Fibroblast of skin of back (primary cell): ENCODE results near the gene NFASC.

Experiments used
- DNase-seq: peaks from one replicate; pipeline ENCODE4 v3.0.0-alpha.2; 2013

Gene NFASC

DNA sequence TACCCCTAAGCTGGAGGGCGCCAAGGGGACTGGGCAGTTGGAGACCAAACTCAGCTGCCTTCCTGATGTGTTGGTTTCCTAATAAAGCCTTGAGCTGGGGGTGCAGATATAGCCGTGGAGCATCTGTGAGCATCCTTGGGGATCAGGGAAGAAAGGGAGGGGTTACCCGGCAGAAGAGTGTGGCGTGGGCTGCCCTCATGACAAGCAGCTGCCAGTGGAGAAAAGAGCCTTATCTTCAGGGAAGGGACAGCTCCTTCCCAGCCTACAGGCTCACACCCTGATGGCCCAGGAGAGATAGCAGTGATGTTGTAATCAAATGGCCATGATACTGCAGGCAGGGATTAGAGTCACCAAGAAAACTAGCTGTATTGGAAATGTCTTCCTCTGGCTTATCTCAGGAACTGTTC, 10.8 kb upstream of the NFASC start:
- DNase-seq = no peak

DNA sequence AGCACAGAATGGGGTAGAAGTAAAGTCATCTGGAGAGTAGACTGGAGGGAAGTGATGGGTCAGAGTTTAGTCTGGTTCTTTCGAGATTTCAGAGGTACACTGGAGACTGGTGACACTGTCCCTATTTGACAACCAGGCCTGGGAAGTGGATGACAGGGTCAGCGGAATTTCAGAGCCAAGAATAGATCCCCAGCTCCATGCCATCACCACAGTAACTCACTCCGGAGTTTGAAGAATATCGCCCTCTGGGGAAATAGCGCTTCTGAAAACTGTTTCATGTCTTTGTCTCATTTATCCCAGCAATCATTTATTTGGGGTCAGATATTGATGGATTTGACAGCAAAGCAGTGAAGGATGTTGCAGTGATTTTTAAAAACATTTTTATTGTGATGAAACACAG, 7.6 kb upstream of the NFASC start:
- DNase-seq = no peak

DNA sequence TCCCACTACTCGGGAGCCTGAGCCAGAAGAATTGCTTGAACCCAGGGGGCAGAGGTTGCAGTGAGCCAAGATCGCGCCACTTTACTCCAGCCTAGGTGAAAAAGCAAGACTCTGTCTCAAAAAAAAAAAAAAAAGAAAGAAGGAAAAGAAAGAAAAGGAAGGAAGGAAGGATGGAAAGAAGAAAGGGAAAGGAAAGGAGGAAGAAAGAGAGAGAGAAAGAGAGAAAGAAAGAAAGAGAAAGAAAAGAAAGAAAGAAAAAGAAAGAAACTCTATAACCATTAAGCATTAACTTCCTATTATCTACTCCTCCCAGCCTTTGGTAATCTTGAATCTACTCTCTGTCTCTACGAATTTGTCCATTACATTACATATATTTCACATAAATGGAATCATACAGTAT, 6.9 kb upstream of the NFASC start:
- DNase-seq = no peak

DNA sequence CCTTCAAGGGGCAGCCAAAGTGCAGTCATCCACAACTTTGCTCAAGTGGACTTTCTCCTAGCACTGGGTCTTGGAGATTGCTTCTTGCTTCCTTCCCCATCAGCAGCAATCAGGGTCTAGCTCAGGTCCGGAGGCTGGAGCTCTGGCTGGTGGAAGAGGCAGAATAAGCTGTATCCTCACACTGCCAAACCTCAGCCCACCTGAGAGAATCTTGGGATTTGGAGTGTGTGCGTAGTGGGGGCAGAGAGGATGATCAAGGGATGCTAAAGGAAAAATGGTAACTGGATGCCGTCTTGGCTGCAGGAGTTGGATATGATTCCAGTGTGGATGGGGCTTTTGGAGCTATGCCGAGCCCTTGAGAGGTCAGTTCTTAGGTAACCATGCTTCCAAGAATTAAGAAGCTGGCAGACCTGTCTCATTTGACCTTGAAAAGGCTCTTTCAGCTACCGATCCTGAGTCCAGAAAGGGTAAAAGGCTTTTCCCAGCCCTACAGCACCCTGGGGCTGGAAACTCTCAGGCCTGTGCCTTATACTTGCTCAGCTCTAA, 4.5 kb upstream of the NFASC start:
- no peak for DNase-seq

DNA sequence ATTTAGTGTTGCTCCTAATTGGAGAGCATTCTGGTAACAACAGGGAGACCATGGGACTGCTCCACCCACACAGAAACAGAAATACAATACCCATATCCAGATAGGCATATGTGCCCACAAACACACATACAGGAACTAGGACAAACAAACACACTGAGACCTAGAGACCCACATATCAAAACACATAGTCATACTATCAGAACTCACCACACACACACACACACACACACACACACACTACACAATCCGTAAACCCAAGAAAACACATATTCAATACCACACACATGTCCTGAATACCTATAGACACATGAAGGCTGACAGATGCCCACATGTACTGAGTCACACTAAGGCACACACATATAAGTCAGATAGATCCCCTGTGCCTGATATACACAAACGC, 3.5 kb upstream of the NFASC start:
- no peak for DNase-seq

DNA sequence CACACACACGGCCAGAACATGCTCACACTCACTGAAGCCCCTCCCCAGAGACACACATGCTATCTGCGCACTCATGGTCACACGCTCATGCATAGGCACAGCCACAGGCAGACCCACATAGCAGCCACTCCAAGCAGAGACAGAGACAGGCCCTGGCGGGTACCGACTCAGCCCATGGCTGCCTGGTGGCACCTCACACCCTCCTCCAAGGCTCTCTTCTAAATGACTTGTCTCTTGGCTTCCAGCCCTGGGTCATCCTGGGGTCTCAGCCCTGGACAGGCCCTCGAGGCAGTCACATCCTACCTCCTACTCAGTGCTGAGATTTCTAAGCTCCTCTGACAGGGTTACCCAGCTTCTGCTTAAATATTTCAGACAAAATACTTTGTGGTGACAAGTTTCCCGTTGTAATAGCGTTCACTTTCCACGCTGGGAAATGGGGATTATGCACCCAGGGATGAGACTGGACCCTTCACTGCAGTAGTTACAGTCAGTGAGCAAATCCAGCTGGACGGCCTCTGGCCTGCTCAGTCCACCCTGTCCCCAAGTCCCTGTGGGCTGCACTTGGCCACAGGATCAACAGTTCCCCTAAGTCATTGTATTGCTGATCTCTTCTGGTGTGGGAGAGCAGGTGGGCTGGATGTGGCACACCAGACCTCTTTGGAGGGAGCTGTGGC, 2.9 kb upstream of the NFASC start:
- no peak for DNase-seq

DNA sequence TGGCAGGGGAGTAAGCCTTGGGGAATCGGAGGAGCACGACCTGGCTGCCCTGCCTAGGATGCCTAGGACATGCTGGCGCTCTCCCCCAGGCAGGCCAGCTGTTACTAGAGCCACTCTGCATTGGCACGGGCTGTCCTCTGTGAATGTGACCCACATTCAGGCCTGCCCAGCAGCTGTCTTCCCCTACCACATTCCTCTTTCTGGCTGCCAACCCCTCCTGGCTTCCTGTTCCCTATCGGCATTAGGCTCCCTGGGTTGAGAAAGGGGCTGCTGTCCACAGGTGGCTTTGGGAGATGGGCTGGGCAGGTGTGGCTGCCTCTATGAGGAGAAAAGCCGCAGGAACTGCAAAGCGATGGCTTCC, 2.3 kb upstream of the NFASC start:
- no peak for DNase-seq

DNA sequence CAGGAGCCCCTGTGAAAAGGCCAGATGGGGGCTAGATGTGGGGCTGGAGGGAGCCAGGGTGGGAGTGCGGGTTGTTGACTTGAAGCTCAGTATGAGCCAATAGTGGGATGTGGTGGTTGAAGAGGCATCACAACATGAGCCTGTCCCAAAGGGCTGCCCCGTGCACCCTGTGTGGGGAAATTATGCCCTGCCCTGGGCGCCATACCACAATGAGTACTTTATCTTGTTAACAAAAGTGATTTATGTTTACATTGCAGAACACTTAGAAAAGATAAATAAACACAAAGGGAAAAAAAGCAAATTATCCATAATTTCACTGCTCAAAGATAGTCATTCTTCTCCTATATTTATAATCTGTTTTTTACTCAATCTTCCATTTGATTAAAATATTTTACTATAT, 1.6 kb upstream of the NFASC start:
- no peak for DNase-seq

DNA sequence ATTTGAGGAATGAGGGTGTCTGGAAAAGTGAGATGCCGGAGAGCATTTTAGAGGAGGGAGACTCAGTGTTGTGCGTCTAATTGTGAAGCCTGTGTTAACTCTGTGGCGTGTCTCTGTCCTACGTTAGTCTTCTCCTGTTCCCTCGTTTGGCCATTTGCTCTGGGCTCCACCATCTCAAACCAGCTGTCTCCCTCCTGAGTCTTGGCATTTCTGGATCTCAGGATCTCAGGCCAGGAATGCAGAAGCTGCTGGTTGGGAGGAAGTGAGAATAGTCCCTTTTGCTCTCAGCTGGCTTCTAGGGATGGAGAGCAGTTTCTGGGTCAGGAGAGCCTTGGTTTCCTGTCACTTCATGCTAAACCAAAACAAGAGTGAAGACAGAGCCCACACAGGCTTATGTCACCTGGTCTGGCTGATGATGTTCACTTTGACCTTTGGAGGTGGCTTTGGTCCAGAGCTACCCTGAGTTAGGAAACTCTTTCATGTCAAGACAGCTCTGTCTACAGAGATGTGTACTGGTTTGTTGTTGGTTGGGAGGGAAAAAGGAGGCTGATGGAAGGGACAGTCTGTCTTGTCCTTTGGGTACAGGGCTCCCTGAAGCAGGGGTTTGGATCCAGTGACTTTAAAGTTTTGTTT, 859 bp downstream of the NFASC start:
- DNase-seq = no peak

DNA sequence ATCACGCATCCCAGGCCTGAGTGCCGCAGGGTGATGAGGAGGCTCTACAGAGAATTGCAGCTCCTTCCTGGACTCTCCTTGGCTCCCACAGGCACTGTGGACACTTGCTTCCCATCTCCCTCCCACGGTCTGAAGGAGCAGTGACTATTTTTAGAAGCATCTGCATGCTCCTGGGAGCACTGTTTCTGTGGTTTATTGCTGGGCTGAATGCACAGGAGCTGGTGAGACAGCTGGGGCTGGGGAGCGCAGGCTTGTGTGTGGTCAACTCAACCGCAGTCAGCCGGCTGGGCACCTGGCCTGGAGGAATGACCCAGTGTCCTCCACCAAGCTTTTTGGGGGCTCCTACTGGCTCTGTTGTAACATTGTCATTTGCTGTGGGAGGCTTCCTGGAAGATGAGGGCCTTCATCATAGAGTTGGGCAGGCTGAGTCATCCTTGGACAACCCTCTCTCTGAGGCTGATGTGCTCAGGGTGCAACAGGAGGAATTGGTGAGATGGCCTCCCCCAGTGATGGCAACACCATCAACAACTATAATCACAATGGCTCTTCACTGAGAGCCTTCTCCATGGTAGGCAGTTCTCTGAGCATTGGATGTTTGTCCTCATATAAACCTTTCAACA, 1.7 kb downstream of the NFASC start:
- DNase-seq = no peak

DNA sequence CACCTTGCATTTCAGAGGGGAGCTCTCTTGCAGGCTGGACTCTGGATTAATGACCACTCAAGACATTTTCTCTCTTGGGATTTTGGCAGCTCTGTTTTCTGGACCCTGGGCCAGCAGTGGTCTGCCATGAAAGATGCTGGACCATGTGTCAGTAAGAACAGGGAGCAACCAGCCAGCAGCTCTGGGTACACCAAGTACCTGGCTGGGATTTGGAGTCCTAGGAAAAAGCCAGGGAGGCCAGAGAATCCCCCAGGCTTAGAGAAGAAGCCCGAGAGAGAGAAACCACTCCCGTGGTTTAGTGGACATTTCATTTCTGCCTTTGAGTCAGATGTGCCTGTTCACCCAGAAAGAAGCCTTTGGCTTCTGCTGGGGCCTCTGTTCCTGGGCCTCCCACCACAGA, 2.5 kb downstream of the NFASC start:
- DNase-seq = no peak

DNA sequence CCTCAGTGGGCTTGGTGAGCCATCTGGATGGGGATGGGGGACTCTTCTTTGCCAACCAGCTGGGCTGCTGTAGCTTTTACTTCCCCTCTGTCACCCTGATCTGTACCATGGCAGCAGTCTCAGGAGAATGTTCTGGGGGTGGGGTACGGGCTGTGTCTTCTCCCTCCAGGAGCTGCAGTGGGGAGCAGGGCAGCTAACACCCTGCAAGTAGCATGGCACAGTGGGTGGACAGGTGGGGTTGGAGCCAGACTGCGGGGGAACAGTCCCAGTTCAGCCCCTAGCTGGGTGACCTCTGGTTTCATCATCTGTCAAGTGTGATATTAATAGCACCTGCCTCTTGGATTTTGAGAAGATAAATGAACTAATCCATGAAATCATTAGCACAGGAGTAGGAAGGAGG, 3.1 kb downstream of the NFASC start:
- DNase-seq = no peak

DNA sequence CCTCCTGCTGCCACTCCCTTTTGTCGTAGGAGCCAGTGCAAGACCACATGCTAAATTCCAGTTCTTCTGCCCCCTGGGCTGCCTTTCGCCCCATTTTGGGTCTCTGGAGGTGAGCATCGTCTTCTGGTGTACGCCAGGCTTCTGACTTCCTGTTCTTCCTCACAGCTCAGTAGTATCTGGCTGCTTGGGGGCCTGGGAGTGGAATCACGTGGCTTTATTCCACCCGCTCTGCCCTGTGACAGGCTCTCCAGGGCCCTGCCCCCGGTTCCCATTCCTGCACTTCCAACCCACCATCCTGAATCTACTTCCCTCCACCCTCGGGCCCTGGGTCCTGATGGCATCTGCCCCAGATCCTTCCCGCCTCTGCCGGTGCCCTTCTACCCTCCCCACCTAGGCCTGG, 3.6 kb downstream of the NFASC start:
- no peak for DNase-seq

DNA sequence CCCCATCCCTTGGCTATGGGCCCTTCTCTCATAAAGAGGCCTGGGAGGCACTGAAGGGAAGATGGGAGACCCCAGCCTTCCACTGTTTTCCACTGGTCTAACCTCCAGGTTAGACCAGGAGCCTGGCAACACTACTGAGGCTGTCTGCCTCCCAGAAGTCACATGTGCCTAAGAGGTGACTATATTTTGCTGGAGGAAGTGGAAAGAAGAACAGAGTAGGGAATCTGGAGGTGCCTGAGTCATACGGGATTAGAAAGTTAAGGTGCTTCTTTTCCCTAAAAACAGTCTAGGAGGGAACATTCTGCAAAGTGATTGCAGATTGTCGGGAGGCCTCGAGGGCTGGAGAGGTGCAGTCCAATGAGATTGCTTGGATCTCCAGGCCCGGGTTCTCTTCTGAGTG, 4.6 kb downstream of the NFASC start:
- DNase-seq = no peak

DNA sequence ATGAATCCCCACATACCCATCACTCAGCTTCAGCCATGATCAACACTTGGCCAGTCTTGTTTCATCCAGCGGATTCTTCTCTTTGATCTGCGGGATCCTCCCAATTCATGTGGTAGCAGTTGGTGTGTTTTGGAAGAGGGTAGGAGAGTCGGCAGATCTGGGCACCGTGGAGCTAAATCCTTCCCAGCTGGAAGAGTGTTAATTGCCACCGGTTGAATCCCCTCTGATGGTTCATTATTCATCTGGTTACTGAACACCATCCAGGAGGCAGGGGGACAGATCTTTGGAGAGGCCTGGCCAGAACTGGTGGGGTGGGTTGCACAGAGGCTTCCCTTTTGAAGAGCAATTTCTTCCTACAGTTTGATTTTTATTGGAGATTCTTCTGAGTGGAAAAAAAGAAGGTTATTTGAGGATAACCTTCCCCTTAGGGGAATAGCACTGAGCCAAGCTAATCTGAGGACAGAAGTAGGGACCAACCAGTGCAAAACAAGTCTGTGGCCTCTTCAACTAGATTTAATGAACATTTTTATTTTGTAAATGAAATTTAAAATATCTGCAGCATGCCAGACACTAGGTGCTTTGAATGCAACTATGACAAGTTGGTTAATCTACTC, 8.1 kb downstream of the NFASC start:
- DNase-seq = no peak

DNA sequence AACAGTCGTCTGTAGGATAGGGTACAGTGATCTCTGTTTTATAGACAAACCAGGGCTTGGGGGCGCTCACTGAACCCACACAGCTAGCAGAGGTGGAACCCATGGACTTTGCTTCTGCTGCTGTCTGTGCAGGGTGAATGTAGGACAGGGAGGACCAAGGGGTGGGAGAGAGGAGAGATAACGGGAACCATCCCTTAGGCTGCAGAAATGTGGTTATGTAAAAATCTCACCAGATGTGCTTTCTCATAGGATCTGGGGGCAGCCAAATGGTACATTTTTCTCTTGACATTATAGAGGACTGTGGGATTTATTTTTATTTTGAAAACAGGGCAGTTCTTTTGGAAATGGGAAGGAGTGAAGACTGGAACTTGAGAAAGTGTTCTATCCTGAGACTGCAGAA, 8.7 kb downstream of the NFASC start:
- DNase-seq = no peak

DNA sequence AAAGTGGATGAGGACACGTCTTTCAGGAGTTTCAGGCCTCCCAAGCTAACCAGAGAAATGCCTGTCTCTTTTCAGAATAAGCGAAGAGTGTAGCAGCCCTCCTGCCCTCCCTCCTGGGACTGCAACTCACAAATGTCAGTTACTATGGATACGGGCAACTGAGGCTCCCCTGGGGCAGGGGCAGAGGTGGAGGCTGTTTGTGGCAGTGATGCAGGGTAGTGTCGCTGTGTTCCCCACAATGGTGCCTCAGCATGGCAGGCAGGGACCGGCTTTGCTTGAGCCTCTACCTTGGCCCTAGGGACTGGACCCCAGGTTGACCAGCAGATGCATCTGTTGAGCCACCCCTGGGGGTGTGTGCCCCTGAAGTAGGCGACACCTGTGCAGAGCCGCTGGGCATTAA, 10.2 kb downstream of the NFASC start:
- no peak for DNase-seq

DNA sequence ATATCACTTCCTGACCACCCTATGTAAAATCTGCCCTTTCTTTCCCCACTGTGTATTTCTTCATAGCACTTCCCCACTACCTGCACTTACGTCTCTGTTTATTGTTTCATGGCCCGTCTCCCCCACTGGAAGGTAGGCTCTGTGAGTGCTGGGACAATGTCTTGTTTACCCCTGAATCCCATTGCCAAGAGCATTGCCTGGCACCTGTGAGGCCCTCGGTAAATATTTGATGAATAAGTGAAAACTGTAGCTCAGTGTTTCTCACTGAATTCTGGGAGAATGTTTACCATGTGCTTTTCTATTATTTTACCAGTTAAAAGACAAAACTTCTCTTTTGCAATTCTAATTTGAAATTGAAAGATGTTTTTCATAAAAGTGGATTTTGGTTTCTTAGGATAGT, 11.8 kb downstream of the NFASC start:
- DNase-seq = no peak

DNA sequence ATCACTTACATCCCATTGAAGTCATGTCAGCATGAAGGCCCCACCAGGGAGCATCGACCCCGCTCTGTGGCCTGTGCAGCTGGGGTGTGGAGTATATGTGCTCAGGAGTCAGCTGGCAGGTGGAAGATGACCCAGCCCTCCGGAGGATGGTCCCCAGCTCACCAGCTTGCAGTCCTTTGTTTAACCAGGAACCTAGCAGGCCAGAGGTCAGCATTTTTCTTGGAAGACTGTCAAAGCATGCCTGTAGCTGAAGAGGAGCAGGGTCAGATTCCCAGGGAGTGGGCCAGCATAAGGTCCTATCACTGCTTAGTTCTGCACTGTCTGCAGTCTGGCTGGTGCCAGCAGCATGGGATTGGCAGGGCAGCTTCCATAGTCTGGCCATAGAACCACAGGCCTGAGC, 12.7 kb downstream of the NFASC start:
- no peak for DNase-seq

DNA sequence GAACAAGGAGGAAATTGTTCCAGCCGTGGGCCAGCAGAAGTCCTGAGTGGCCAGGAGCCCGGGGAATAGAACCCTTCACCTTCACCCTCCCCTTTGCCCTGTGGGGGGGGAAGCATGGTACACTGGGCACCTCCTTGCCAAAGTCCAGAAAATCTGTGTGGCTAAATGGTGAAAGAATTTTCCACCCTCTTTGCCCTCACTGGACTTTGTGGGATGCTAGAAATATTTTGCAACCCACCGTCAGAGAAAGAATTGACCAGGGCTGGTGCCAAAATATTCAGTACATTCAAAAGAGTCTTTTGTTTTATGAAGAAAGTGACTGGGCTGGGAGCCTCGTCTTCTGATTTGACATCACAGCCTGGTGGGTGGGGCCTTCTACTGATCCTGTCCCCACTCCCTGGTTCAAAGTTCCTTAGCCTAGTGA, 14.6 kb downstream of the NFASC start:
- no peak for DNase-seq

DNA sequence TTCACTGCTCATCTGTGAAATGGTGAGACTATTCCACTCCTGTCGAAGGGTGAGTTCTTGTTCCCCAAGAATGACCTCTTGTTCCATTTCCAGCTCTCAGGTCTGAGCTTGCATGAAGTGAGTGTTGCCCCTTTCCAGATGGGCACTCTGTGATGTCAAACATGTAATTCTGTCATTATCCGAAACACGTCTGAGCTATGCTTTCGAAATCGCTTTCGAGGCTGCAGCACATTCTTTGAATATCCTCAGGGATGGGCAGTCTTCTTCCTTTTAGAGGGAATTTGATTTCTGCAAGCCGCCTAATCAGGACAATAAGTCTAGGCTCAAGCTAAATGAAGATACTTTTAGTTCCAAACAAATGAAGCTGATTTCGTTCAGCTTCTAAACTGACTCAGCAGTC, 15.1 kb downstream of the NFASC start:
- DNase-seq = no peak

DNA sequence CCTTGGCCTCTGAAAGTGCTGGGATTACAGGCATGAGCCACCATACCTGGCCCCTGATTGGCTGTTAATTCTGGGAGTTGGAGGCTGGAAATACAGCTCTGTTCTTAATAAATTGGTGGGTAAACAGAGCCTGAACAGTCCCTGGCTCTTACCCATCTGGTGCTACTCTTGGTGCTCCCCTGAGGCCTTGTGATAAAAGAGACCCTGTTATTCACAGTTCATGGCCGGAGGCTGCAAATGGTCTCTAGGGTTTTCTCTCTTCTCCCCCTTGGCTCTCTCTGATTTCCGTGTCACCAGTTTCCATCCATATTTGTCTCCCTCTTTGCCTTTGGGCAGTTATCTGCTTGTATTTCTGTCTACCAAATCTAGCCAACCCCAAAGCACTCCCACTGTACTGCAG, 17.2 kb downstream of the NFASC start:
- no peak for DNase-seq

DNA sequence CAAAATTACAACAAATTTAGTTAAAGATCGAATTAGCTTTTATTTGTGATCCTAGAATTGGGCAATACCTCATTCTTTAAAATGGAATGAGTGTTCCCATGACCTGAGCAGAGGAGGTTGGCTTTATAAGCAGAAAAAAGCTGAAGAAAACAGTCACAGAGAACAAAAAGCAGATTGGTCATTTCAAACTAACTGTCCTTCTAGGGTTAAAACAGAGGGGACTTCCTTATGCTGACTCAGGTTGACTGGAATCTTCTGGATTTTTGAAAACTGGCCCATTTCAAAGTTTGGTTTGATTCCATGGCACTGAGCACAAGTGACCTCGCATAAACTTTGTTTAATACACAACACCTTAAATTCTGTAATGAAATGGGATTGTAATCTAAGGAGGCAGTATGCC, 17.6 kb downstream of the NFASC start:
- no peak for DNase-seq
